ENCODE results near the gene LRRC49.

Gene LRRC49

GRCh38 chr15:71051539-71051938, 158.9 kb downstream of the LRRC49 start:
- H3K36me3 ChIP-seq (ENCODE audit: insufficient read depth, low read length), result no peaks in the 10 kb centered on the region
- no peak overlapping the region for H3K27ac ChIP-seq (ENCODE audit: low read depth, low read length, poor library complexity, severe bottlenecking)
- H3K27me3 ChIP-seq (ENCODE audit: insufficient read depth, low read length), result no peaks in the 10 kb centered on the region
- no peaks in the 10 kb centered on the region for H4K20me1 ChIP-seq (ENCODE audit: insufficient read depth, low read length)
- TF ChIP-seq EZH2 (IDR thresholded peaks at IDR 0.05; ENCODE audit: borderline replicate concordance, low read length) (no peak), CTCF (IDR thresholded peaks at IDR 0.05; ENCODE audit: low read length) (no peak)
- H3K9ac ChIP-seq (ENCODE audit: low read length), result no peak overlapping the region
- H3K4me3 ChIP-seq (ENCODE audit: low read depth, low read length, poor library complexity, severe bottlenecking), result no peak overlapping the region
- H3K4me2 ChIP-seq (ENCODE audit: low read length), result no peak overlapping the region
- H3K79me2 ChIP-seq (ENCODE audit: insufficient read depth, low read length), result no peaks in the 10 kb centered on the region
- no peak overlapping the region for H2AFZ ChIP-seq (ENCODE audit: low read length)
- H3K9me2 ChIP-seq (ENCODE audit: low read depth, low read length), result no peaks in the 10 kb centered on the region
- H3K4me1 ChIP-seq (ENCODE audit: insufficient read depth, low read length, severe bottlenecking), result no peaks in the 10 kb centered on the region
- no peaks in the 10 kb centered on the region for H3F3A ChIP-seq (ENCODE audit: insufficient read depth, low read length)
- H3K9me3 ChIP-seq (ENCODE audit: low read length), result no peaks in the 10 kb centered on the region

GRCh38 chr15:71052356-71052755, 159.7 kb downstream of the LRRC49 start:
- H3K9me3 ChIP-seq (ENCODE audit: low read length), result no peaks in the 10 kb centered on the region
- no peaks in the 10 kb centered on the region for H3K9me2 ChIP-seq (ENCODE audit: low read depth, low read length)
- no peaks in the 10 kb centered on the region for H3K27me3 ChIP-seq (ENCODE audit: insufficient read depth, low read length)
- no peaks in the 10 kb centered on the region for H3F3A ChIP-seq (ENCODE audit: insufficient read depth, low read length)
- H3K4me3 ChIP-seq (ENCODE audit: low read depth, low read length, poor library complexity, severe bottlenecking), result no peak overlapping the region
- H3K4me1 ChIP-seq (ENCODE audit: insufficient read depth, low read length, severe bottlenecking), result no peaks in the 10 kb centered on the region
- TF ChIP-seq CTCF (IDR thresholded peaks at IDR 0.05; ENCODE audit: low read length) (no peak), EZH2 (IDR thresholded peaks at IDR 0.05; ENCODE audit: borderline replicate concordance, low read length) (no peak)
- H3K4me2 ChIP-seq (ENCODE audit: low read length), result no peak overlapping the region
- no peak overlapping the region for H3K27ac ChIP-seq (ENCODE audit: low read depth, low read length, poor library complexity, severe bottlenecking)
- H4K20me1 ChIP-seq (ENCODE audit: insufficient read depth, low read length), result no peaks in the 10 kb centered on the region
- H2AFZ ChIP-seq (ENCODE audit: low read length), result no peak overlapping the region
- H3K9ac ChIP-seq (ENCODE audit: low read length), result no peak overlapping the region
- H3K36me3 ChIP-seq (ENCODE audit: insufficient read depth, low read length), result no peaks in the 10 kb centered on the region
- no peaks in the 10 kb centered on the region for H3K79me2 ChIP-seq (ENCODE audit: insufficient read depth, low read length)

- Histone ChIP-seq H2AFZ (ENCODE audit: low read length) (no peak overlapping the region), H3K9me3 (ENCODE audit: low read length) (no peaks in the 10 kb centered on the region), H3K27ac (ENCODE audit: low read depth, low read length, poor library complexity, severe bottlenecking) (no peak overlapping the region), H3F3A (ENCODE audit: insufficient read depth, low read length) (no peaks in the 10 kb centered on the region), H3K4me1 (ENCODE audit: insufficient read depth, low read length, severe bottlenecking) (no peaks in the 10 kb centered on the region), H3K4me2 (ENCODE audit: low read length) (no peak overlapping the region), H3K9me2 (ENCODE audit: low read depth, low read length) (no peaks in the 10 kb centered on the region), H4K20me1 (ENCODE audit: insufficient read depth, low read length) (no peaks in the 10 kb centered on the region), H3K4me3 (ENCODE audit: low read depth, low read length, poor library complexity, severe bottlenecking) (no peak overlapping the region), H3K79me2 (ENCODE audit: insufficient read depth, low read length) (no peaks in the 10 kb centered on the region), H3K27me3 (ENCODE audit: insufficient read depth, low read length) (no peaks in the 10 kb centered on the region), H3K9ac (ENCODE audit: low read length) (no peak overlapping the region), H3K36me3 (ENCODE audit: insufficient read depth, low read length) (no peaks in the 10 kb centered on the region)
- TF ChIP-seq EZH2 (IDR thresholded peaks at IDR 0.05; ENCODE audit: borderline replicate concordance, low read length) (no peak), CTCF (IDR thresholded peaks at IDR 0.05; ENCODE audit: low read length) (no peak)
Observed at GRCh38 chr15:71054286-71054952, 161.8 kb downstream of the LRRC49 start.

Measured in OCI-LY1 (cell line).